DND-41 (cell line): ENCODE results near the gene SLC8B1.

Experiments
- ATAC-seq: fragments of 200-7000 bp; cut with Tn5 transposase; 3 replicates; pipeline ENCODE4 v1.9.1; 2021; ENCODE audit warnings: low read depth; ENCODE audit not compliant: insufficient read depth
- DNase-seq: peaks from one replicate; pipeline ENCODE4 v3.0.0-alpha.2; 2020
- H2AFZ ChIP-seq: 2 replicates; pipeline ENCODE4 v1.6.0; 2012; ENCODE audit warnings: low read depth, low read length
- H3K27ac ChIP-seq: 2 replicates; pipeline ENCODE4 v1.5.1; 2012; ENCODE audit warnings: low read length, inconsistent platforms
- H3K27me3 ChIP-seq: fragments of 200-600 bp; sonication (generic); 2 replicates; pipeline ENCODE4 v1.6.0; 2012; ENCODE audit warnings: low read length, mild to moderate bottlenecking, inconsistent platforms; ENCODE audit not compliant: insufficient read depth, poor library complexity
- H3K36me3 ChIP-seq: 2 replicates; pipeline ENCODE4 v1.5.1; 2012; ENCODE audit warnings: low read length, inconsistent platforms; ENCODE audit not compliant: insufficient read depth
- H3K4me1 ChIP-seq: 2 replicates; pipeline ENCODE4 v1.5.1; 2012; ENCODE audit warnings: mild to moderate bottlenecking, low read length; ENCODE audit not compliant: insufficient read depth
- H3K4me2 ChIP-seq: 2 replicates; pipeline ENCODE4 v1.6.0; 2012; ENCODE audit warnings: mild to moderate bottlenecking, moderate library complexity, low read length, inconsistent platforms; ENCODE audit not compliant: insufficient read depth
- H3K4me3 ChIP-seq, 2 experiments: fragments of 200-600 bp in 1 of 2; shearing (Covaris generic) in 1 of 2; 2 replicates each; pipeline ENCODE4 v1.5.1; 2012 to 2016; ENCODE audit warnings: inconsistent platforms in 2 of 2, low read length in 2 of 2, mild to moderate bottlenecking in 2 of 2, low read depth in 1 of 2, moderate library complexity in 1 of 2
- H3K79me2 ChIP-seq: 2 replicates; pipeline ENCODE4 v1.6.0; 2012; ENCODE audit warnings: low read length, inconsistent platforms; ENCODE audit not compliant: insufficient read depth
- H3K9ac ChIP-seq: 2 replicates; pipeline ENCODE4 v1.6.0; 2012; ENCODE audit warnings: low read depth, mild to moderate bottlenecking, inconsistent platforms, low read length, moderate library complexity
- H3K9me3 ChIP-seq: 2 replicates; pipeline ENCODE4 v1.5.1; 2012; ENCODE audit warnings: low read length, moderate library complexity, mild to moderate bottlenecking, inconsistent platforms; ENCODE audit not compliant: insufficient read depth, severe bottlenecking
- H4K20me1 ChIP-seq: 2 replicates; pipeline ENCODE4 v1.6.0; 2012; ENCODE audit warnings: low read length; ENCODE audit not compliant: insufficient read depth
- EZH2 ChIP-seq: IDR thresholded peaks from 3 replicates; pipeline ENCODE4 v1.6.1; 2012; ENCODE audit warnings: borderline replicate concordance, low read depth, mild to moderate bottlenecking, moderate library complexity, low read length, inconsistent platforms; ENCODE audit not compliant: severe bottlenecking
- TF ChIP-seq, protein P1 (sequence below): IDR thresholded peaks from 2 replicates; pipeline ENCODE4 v1.5.1; 2012; ENCODE audit warnings: borderline replicate concordance, low read length, moderate library complexity, mild to moderate bottlenecking; ENCODE audit not compliant: poor library complexity, severe bottlenecking; ENCODE audit errors: extremely low read depth

The SLC8B1 gene

DNA sequence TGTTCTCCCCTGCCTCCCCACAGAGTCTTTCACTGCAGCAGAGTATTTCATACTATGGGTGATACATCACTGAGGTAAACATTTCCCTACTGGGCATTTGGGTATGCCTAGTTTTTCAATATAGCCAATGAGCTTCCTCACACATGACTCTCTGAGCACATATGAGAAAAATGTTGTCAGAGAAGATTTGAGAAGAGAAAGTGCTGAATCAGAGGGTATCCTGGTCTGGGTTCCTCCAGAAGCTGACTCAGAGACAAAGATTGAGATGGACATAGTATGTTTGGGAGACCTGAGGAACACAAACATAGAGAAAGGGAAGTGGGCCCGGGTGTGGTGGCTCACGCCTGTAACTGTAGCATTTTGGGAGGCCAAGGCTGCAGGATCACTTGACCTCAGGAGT, 12.6 kb downstream of the SLC8B1 start:
- Histone ChIP-seq H3K4me1 (no peaks in the 10 kb centered on the region), H3K79me2 (0 out of 2 replicates have a peak, but pooled peaks cover 3% of the 10 kb centered on the region), H3K27ac (no peak overlapping the region), H3K9me3 (peaks cover 3% of the 10 kb centered on the region), H3K4me2 (no peak overlapping the region), H3K9ac (no peak overlapping the region), H3K27me3 (no peaks in the 10 kb centered on the region), H2AFZ (no peak overlapping the region), H3K36me3 (peaks cover 66% of the 10 kb centered on the region), H3K4me3 (no peak overlapping the region), H4K20me1 (no peaks in the 10 kb centered on the region; the same call in 1 of the 2 replicates)
- TF ChIP-seq, protein P1, sequence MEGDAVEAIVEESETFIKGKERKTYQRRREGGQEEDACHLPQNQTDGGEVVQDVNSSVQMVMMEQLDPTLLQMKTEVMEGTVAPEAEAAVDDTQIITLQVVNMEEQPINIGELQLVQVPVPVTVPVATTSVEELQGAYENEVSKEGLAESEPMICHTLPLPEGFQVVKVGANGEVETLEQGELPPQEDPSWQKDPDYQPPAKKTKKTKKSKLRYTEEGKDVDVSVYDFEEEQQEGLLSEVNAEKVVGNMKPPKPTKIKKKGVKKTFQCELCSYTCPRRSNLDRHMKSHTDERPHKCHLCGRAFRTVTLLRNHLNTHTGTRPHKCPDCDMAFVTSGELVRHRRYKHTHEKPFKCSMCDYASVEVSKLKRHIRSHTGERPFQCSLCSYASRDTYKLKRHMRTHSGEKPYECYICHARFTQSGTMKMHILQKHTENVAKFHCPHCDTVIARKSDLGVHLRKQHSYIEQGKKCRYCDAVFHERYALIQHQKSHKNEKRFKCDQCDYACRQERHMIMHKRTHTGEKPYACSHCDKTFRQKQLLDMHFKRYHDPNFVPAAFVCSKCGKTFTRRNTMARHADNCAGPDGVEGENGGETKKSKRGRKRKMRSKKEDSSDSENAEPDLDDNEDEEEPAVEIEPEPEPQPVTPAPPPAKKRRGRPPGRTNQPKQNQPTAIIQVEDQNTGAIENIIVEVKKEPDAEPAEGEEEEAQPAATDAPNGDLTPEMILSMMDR = no peak
- DNase-seq (no peak), ATAC-seq (no peak)

DNA sequence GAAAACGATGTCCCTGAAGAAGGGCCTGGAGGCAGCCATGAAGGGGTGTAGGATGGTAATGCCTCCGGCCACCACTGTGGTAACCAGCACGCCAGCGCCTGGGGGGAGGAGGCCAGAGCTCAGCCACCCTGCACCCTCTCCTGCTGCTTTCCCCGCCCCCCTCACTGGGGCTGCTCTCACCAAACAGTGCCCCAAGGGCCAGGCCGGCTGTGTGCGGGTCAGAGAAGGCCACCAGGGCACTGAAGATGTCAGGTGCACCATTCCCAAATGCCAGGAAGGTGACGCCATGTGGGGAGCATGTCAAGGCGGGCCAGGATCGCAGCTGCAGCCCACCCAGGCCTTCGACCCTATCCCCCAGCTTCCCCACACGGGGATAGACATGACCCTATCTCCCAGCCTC, 14.5 kb downstream of the SLC8B1 start:
- DNase-seq = no peak
- Histone ChIP-seq H3K27ac (no peak overlapping the region), H4K20me1 (no peaks in the 10 kb centered on the region; the same call in 1 of the 2 replicates), H3K4me1 (no peaks in the 10 kb centered on the region), H3K79me2 (no peaks in the 10 kb centered on the region), H3K27me3 (no peaks in the 10 kb centered on the region), H3K36me3 (peaks cover 75% of the 10 kb centered on the region), H3K9me3 (peaks cover 3% of the 10 kb centered on the region), H3K4me2 (no peak overlapping the region), H2AFZ (no peak overlapping the region), H3K4me3 (no peak overlapping the region), H3K9ac (no peak overlapping the region)
- no peak for ATAC-seq
- TF ChIP-seq, protein P1 = no peak
- TF ChIP-seq EZH2 = no peak

DNA sequence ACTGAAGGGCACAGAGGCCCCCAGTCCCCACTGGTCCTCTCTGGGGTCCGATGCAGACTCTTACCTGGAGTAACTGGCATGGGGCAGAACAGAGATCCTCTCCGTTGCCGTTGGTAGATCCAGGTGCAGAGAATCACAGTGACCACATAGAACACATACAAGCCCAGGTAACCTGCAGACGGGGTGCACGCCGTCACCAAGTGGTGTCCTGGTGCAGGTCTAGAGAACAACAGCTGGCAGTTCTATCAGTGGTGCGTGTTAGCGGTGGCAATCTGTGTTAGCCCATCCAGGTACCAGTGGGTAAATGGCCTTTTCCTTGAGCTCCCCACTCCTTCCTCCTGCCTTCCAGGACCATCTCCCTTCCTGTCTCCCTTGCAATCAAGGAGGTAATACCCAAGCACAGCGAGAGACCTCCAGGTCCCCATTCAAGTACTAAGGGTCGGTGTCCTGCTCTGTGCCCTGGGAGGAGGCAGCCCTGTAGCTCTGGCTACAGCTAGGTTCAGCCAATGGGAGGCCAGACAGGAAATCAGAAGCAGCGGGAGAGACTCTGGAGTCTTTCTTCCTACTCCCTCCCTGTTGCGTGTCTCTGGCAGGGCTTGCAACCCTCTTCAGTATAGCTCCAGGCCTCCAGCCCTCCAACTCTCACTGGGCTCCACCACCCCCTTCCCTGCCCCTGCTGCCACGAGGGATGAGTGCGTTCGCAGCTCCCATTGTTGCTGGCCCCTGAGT, 15.8 kb downstream of the SLC8B1 start:
- no peak overlapping the region for H3K4me2 ChIP-seq
- H4K20me1 ChIP-seq = no peaks in the 10 kb centered on the region; the same call in 1 of the 2 replicates
- H3K79me2 ChIP-seq = no peaks in the 10 kb centered on the region
- no peak overlapping the region for H2AFZ ChIP-seq
- TF ChIP-seq, protein P1 = no peak
- TF ChIP-seq EZH2 = no peak
- H3K27me3 ChIP-seq = no peaks in the 10 kb centered on the region
- no peak overlapping the region for H3K9ac ChIP-seq
- DNase-seq (no peak), ATAC-seq (no peak)
- no peak overlapping the region for H3K27ac ChIP-seq
- H3K9me3 ChIP-seq = peaks cover 3% of the 10 kb centered on the region
- H3K36me3 ChIP-seq = peaks cover 87% of the 10 kb centered on the region
- no peak overlapping the region for H3K4me3 ChIP-seq
- no peaks in the 10 kb centered on the region for H3K4me1 ChIP-seq
